HepG2 (cell line): Measurements from ENCODE around the gene GBP2. TPM values are rescaled to one million over a fixed set of nuclear protein-coding genes. Genes with fewer than 3 reads are reported as not detected.

Source experiments
- ATAC-seq: fragments of 200-7000 bp; cut with Tn5 transposase; 3 replicates; pipeline ENCODE4 v1.9.1; 2020; ENCODE audit warnings: mild to moderate bottlenecking, moderate library complexity
- BruUV-seq: library from RNA; stranded (reverse); fragments of 400-500 nt; replicated peaks from 2 replicates; lab custom pipeline; 2021; lab: Mats Ljungman, UMichigan
- CTCF ChIA-PET: fragments of 300-600 bp; formaldehyde crosslinking; extraction: SDS; loops from one replicate; lab custom pipeline; 2021; ENCODE audit warnings: low total read pairs, inconsistent platforms, low intra/inter-chr PET ratio; lab: Yijun Ruan, JAX
- POLR2A ChIA-PET: fragments of 350-600 bp; sonication (Branson Sonifier 250); formaldehyde crosslinking; loops from one replicate; lab custom pipeline; 2020; ENCODE audit warnings: antibody characterized with exemption, inconsistent platforms; lab: Yijun Ruan, JAX
- DNase-seq: peaks from one replicate; pipeline ENCODE4 v3.0.0-alpha.2; 2015; ENCODE audit warnings: low spot score
- FAIRE-seq: peaks from 3 replicates; lab custom pipeline; 2011; peaks lifted over from hg19 to GRCh38; lab: Jason Lieb, UNC
- H2AFZ ChIP-seq: one replicate; pipeline ENCODE4 v1.6.1; 2011; ENCODE audit warnings: low read length, inconsistent platforms
- H3K27ac ChIP-seq: fragments of 300-600 bp; 3 replicates; pipeline ENCODE4 v1.8.0; 2011; ENCODE audit warnings: mixed run types, mild to moderate bottlenecking, mixed read lengths, low read length, inconsistent platforms; ENCODE audit not compliant: insufficient read depth; ENCODE audit errors: extremely low read length
- H3K27me3 ChIP-seq, 2 experiments: fragments of 200-600 bp in 1 of 2; 2 replicates in 1 of 2; 3 replicates in 1 of 2; pipeline versions ENCODE4 v1.6.0 to v1.8.0; 2011; ENCODE audit warnings: low read length in 2 of 2, mild to moderate bottlenecking in 2 of 2, moderate library complexity in 2 of 2, inconsistent platforms in 1 of 2; ENCODE audit not compliant: insufficient read depth in 2 of 2, control insufficient read depth in 1 of 2
- H3K36me3 ChIP-seq, 2 experiments: fragments of 200-600 bp in 1 of 2; replicated peaks in 1 of 2; 2 replicates in 1 of 2; 3 replicates in 1 of 2; pipeline versions ENCODE4 v1.5.1 to v1.8.0; 2011; ENCODE audit warnings: low read length in 2 of 2, inconsistent platforms in 1 of 2; ENCODE audit not compliant: insufficient read depth in 2 of 2, control insufficient read depth in 1 of 2
- H3K4me1 ChIP-seq: 2 replicates; pipeline ENCODE4 v1.5.1; 2012; ENCODE audit warnings: low read length, inconsistent platforms; ENCODE audit not compliant: insufficient read depth
- H3K4me2 ChIP-seq: 2 replicates; pipeline ENCODE4 v1.6.0; 2011; ENCODE audit warnings: low read depth, low read length, inconsistent platforms
- H3K4me3 ChIP-seq, 3 experiments: fragments of 200-600 bp in 1 of 3; sonication (generic), shearing (Covaris generic) in 1 of 3; replicated peaks in 1 of 3; 2 replicates each; pipeline ENCODE4 v1.5.1; 2011 to 2016; ENCODE audit warnings: low read length in 3 of 3, inconsistent platforms in 2 of 3, low read depth in 2 of 3, mild to moderate bottlenecking in 2 of 3, control low read depth in 1 of 3, mixed read lengths in 1 of 3; ENCODE audit not compliant: insufficient read depth in 1 of 3
- H3K79me2 ChIP-seq: one replicate; pipeline ENCODE4 v1.6.1; 2011; ENCODE audit warnings: low read length, inconsistent platforms; ENCODE audit not compliant: insufficient read depth
- H3K9ac ChIP-seq: 2 replicates; pipeline ENCODE4 v1.6.0; 2011; ENCODE audit warnings: mild to moderate bottlenecking, low read depth, low read length, inconsistent platforms; ENCODE audit not compliant: insufficient read depth
- H3K9me3 ChIP-seq: 2 replicates; pipeline ENCODE4 v1.5.1; 2012; ENCODE audit warnings: mild to moderate bottlenecking, low read length
- H4K20me1 ChIP-seq: 2 replicates; pipeline ENCODE4 v1.6.0; 2011; ENCODE audit warnings: inconsistent platforms, mild to moderate bottlenecking, low read length, moderate library complexity; ENCODE audit not compliant: insufficient read depth
- CENPT ChIP-seq: sonication (generic); formaldehyde crosslinking; IDR thresholded peaks from 2 replicates; pipeline ENCODE4 v1.8.0; 2022; ENCODE audit warnings: low read depth, mild to moderate bottlenecking, moderate library complexity, missing genetic modification reagents
- CREM ChIP-seq, 2 experiments: sonication (generic) in 1 of 2; formaldehyde crosslinking in 1 of 2; IDR thresholded peaks; 2 replicates each; pipeline versions ENCODE4 v1.4.0 to v1.6.1; 2016 to 2020; ENCODE audit warnings: antibody characterized with exemption in 1 of 2, mild to moderate bottlenecking in 1 of 2, missing genetic modification reagents in 1 of 2
- ZNF709 ChIP-seq: sonication (generic); formaldehyde crosslinking; IDR thresholded peaks from 2 replicates; pipeline ENCODE4 v1.5.0; 2020; ENCODE audit warnings: mild to moderate bottlenecking, missing genetic modification reagents
- WGBS: methylation state at CpG from one replicate; pipeline ENCODE4 v1.1.6; 2017; ENCODE audit warnings: low lambda C conversion rate; 5-methylcytosine and 5-hydroxymethylcytosine counted together
- in situ Hi-C: cut with HindIII; loops from 2 replicates; pipeline ENCODE4 v1.10.0; 2017; ENCODE audit warnings: low pct_unique_long_range_greater_than_20kb; ENCODE audit not compliant: extremely low pct_ligation_motif_present
- intact Hi-C: fragments of 100-400 bp; cut with micrococcal nuclease; formaldehyde crosslinking; loops from one replicate; pipeline ENCODE4 v1.10.0; 2022; ENCODE audit not compliant: unreplicated experiment
- polyA plus RNA-seq, 8 experiments: library from polyadenylated mRNA; depleted of rRNA in 3 of 8; stranded (reverse) in 7 of 8; unstranded in 1 of 8; fragments of >200 nt; fragmentation: Illumina TruSeq in 4 of 8; extraction: Trizol in 4 of 8; gene quantifications; 2 replicates each; pipeline versions ENCODE4 v1.2.1 to v1.2.3, GENCODE V29; 2011 to 2016; ENCODE audit warnings: low read depth in 4 of 8, missing spikeins in 1 of 8, mixed read lengths in 1 of 8; ENCODE audit not compliant: insufficient read depth in 1 of 8
- total RNA-seq, 5 experiments: library from RNA; depleted of rRNA; stranded (reverse); fragments of >200 nt; fragmentation: Illumina TruSeq; extraction: Trizol; gene quantifications; 2 replicates each; pipeline ENCODE4 v1.2.3, GENCODE V29; 2016; ENCODE audit warnings: low read depth in 1 of 5
- TF ChIP-seq, protein P1 (sequence below): sonication (generic); formaldehyde crosslinking; conservative IDR thresholded peaks from 2 replicates; pipeline ENCODE4 v1.4.0; 2020; ENCODE audit warnings: missing genetic modification reagents
- TF ChIP-seq, protein P2 (sequence below): sonication (generic); formaldehyde crosslinking; IDR thresholded peaks from 2 replicates; pipeline ENCODE4 v1.9.0; 2022; ENCODE audit warnings: missing genetic modification reagents, mild to moderate bottlenecking, borderline replicate concordance

The GBP2 gene
- total and polyA plus RNA-seq, 2 of the 13 experiments (the other 11 are each of a cell fraction or from before 2014, with no cell fraction given): 5.1 to 6.2 TPM

DNA sequence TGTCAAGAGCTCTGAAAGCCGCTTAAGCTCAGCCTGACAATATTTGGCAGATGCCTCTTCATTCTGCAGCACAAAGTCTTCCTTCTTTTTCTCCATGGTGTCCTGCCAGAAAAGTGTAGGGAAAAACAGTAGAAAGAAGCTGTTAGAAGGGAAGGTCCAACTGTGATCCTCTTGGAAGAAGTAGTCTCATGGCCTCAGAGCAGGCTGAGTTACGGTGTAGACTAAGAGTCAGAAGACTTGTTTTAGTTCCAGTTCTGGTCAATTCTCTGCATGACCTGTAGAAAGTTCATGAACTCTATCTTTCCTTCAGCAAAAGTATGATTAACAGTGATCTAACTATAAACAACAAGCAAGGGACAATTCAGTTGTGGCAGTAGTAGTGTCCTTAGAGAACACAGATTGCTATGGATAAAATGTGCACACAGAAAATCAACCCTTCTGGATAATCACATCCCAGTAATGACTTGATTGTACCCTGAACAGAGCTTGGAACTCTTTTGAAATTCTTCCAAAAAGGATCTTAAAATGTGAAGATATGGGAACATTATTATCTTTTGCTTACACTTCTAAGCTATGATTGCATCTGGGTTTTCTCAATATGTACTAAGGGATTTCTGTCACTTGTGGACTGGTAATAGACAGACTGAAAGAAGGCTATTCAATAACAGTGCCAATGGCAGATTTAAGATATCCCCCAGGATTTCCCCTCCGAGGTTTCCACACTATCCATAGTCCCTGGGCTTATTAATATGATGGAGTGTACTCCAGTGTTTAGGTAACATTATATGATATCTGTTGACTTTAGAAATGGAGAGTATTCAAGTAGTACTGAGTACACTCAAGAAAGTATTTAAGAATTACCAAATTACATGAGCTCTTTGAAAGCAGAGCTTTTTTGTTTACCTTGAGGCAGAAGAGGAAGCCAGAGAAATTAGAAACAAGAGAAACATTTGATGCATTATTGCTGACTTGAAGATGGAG, 22.1 kb upstream of the GBP2 start:
- ATAC-seq: no peak
- CTCF ChIA-PET: no interaction called here
- Histone ChIP-seq H3K4me1 (no peaks in the 10 kb centered on the region), H3K4me2 (no peak overlapping the region), H3K9ac (no peak overlapping the region), H3K4me3 (no peak overlapping the region), H3K79me2 (no peaks in the 10 kb centered on the region), H3K27ac (no peak overlapping the region), H3K27me3 (no peaks in the 10 kb centered on the region), H3K9me3 (no peaks in the 10 kb centered on the region), H2AFZ (no peak overlapping the region), H4K20me1 (no peaks in the 10 kb centered on the region), H3K36me3 (no peaks in the 10 kb centered on the region)
- no peak for FAIRE-seq
- POLR2A ChIA-PET: no interaction called here
- no TSS peak for BruUV-seq
- TF ChIP-seq CENPT (CRISPR knock-in tag) (no peak), CREM (IDR thresholded peaks at IDR 0.05) (no peak), CREM (CRISPR knock-in tag; IDR thresholded peaks at IDR 0.05) (no peak), ZNF709 (CRISPR knock-in tag) (no peak)
- TF ChIP-seq, protein P1, sequence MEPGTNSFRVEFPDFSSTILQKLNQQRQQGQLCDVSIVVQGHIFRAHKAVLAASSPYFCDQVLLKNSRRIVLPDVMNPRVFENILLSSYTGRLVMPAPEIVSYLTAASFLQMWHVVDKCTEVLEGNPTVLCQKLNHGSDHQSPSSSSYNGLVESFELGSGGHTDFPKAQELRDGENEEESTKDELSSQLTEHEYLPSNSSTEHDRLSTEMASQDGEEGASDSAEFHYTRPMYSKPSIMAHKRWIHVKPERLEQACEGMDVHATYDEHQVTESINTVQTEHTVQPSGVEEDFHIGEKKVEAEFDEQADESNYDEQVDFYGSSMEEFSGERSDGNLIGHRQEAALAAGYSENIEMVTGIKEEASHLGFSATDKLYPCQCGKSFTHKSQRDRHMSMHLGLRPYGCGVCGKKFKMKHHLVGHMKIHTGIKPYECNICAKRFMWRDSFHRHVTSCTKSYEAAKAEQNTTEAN (CRISPR knock-in tag): no peak
- TF ChIP-seq, protein P2, sequence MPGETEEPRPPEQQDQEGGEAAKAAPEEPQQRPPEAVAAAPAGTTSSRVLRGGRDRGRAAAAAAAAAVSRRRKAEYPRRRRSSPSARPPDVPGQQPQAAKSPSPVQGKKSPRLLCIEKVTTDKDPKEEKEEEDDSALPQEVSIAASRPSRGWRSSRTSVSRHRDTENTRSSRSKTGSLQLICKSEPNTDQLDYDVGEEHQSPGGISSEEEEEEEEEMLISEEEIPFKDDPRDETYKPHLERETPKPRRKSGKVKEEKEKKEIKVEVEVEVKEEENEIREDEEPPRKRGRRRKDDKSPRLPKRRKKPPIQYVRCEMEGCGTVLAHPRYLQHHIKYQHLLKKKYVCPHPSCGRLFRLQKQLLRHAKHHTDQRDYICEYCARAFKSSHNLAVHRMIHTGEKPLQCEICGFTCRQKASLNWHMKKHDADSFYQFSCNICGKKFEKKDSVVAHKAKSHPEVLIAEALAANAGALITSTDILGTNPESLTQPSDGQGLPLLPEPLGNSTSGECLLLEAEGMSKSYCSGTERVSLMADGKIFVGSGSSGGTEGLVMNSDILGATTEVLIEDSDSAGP (CRISPR knock-in tag): no peak
- 39% methylated on average over 3 of the region's 3 CpGs for WGBS
- intact Hi-C loops (no loop called here), in situ Hi-C loops (no loop called here)
- no peak for DNase-seq
